Astrocyte of the spinal cord (primary cell): ENCODE data around the gene SSH2.
A peak's percentile ranks its signal among the peaks of the same experiment; 100 is the strongest.

Experiments
- DNase-seq: peaks from one replicate; pipeline ENCODE4 v3.0.0; 2011; ENCODE audit warnings: low read depth, low spot score
- H3K4me3 ChIP-seq: 2 replicates; pipeline ENCODE4 v1.5.1; 2011; ENCODE audit warnings: low read depth, mild to moderate bottlenecking, low read length, moderate library complexity
- in situ Hi-C: cut with HindIII; loops from 2 replicates; pipeline ENCODE4 v1.10.0; 2017; ENCODE audit warnings: low sequenced_read_pairs
- TF ChIP-seq, protein P1 (sequence below): IDR thresholded peaks from 2 replicates; pipeline ENCODE4 v1.5.1; 2012; ENCODE audit warnings: low read depth, mild to moderate bottlenecking, low read length, inconsistent platforms

SSH2 gene

DNA sequence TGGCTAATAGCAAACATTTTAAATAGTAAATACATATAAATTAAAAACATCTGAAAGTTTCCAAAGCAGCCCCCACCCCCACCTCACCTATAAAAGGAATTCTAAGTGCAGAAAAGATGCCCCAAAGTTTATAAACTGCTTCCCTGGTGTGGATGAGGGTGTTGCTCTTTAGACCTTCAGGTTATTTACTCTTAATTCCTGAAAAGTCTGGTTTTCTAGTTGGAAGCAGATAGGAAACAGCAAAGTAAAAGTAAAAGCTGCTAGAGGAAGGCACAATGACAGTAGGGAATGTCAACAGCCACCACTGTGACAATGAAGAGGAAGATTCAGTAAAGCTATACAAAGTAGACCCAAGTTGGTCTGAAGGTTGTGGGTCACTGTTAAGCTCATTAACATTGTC lies 37.8 kb downstream of the SSH2 start:
- DNase-seq = no peak
- in situ Hi-C loops = no loop called here
- TF ChIP-seq, protein P1, sequence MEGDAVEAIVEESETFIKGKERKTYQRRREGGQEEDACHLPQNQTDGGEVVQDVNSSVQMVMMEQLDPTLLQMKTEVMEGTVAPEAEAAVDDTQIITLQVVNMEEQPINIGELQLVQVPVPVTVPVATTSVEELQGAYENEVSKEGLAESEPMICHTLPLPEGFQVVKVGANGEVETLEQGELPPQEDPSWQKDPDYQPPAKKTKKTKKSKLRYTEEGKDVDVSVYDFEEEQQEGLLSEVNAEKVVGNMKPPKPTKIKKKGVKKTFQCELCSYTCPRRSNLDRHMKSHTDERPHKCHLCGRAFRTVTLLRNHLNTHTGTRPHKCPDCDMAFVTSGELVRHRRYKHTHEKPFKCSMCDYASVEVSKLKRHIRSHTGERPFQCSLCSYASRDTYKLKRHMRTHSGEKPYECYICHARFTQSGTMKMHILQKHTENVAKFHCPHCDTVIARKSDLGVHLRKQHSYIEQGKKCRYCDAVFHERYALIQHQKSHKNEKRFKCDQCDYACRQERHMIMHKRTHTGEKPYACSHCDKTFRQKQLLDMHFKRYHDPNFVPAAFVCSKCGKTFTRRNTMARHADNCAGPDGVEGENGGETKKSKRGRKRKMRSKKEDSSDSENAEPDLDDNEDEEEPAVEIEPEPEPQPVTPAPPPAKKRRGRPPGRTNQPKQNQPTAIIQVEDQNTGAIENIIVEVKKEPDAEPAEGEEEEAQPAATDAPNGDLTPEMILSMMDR = no peak
- no peak overlapping the region for H3K4me3 ChIP-seq

DNA sequence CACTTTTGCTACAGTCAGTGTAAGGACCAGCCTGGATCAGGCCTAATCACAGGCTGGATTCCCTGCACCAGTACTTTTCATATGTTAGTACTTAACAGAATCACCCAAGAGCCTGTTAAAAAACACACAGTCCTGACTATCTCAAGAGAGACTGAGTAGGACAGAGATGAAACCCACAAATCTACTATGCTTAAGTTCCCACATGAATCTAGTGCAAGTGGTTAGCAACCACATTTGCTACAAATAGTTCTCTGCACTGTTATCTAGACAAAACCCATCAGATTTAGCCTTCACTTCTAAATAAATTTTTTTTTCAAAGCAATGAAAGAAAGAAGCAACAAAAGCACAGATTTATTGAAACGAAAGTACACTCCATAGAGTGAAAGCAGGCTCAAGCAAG lies 38.9 kb downstream of the SSH2 start:
- in situ Hi-C loops = no loop called here
- DNase-seq = no peak
- H3K4me3 ChIP-seq = no peak overlapping the region
- TF ChIP-seq, protein P1 = no peak

DNA sequence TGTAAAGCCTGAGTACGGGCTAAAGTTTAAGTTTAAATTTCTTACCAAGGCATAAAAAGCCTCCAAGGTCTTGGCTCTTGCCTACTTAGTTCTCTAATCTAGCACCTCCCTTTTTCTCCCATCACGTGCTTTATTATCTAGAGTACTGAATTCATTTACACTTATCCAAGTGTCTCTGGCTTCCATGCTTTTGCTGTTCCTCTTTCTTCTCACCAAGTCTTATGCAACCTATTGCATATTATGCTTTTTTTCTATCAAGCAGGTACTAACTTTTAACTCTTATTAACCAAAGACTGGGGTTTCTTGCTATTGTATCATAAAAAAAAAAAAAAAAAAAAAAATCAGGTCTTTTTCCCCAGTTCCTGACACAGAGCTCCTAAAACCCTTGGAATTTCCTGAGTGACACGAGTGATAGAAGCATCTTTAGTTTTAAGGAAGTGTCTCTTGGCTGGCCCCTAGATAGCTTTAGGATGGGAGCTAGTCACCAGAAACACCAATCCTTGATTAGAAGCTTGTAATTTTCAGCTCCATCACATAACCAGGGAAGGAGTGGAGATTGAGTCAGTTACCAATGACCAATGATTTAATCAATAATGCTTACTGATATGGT lies 44.9 kb downstream of the SSH2 start:
- DNase-seq = no peak
- H3K4me3 ChIP-seq = no peak overlapping the region
- TF ChIP-seq, protein P1 = no peak
- in situ Hi-C loops = no loop called here

DNA sequence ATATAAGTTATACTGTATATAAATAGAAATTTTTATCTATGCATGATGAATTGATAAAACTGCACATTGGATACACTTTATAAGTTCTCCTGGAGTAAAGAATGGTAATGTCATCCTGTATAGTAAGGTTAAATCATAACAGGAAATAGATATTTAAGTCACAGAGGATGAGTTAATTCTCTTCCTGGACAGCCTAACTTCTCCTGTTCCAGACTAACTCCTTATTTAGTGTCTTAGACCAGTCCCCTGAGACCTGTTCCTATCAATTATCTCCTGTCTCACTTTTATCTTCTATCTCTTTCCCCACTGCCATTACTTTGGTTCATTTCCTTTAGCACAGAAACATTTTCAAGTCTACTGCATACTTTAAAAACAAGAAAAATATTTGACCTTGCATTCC lies 46.5 kb downstream of the SSH2 start:
- TF ChIP-seq, protein P1 = no peak
- peak; percentile 12 for DNase-seq
- H3K4me3 ChIP-seq = no peak overlapping the region
- in situ Hi-C loops = no loop called here

DNA sequence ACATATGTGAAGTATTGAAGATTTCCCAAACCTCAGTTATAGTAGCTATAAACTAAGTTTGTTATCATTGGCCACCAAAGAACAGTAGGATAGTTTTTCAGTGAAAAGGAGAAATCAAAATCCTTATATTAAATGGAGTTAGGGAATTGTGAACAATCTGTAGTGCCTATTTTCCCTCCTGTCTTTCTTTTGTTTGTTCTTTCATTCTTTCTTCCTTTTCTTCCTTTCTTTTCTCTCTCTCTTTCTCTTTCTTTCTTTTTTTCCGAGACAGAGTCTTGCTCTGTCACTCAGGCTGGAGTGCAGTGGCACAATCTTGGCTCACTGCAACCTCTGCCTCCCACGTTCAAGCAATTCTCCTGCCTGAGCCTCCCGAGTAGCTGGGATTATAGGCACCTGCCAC lies 48.8 kb downstream of the SSH2 start:
- no peak for DNase-seq
- H3K4me3 ChIP-seq = no peak overlapping the region
- in situ Hi-C loops = no loop called here
- TF ChIP-seq, protein P1 = no peak

DNA sequence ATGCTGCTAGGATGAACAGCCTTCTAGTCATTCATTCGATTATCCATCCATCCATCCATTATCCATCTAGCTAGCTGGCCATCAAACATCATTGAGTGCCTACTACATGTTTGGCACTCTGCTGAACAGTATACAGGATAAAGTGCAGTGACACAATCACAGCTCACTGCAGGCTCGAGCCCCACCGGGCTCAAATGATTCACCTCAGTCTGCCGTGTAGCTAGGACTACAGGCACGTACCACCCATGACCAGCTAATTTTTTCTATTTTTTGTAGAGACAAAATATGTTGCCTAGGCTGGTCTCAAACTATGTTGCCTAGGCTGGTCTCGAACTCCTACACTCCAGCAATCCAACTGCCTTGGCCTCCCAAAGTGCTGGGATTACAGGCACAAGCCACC lies 50.0 kb downstream of the SSH2 start:
- no peak overlapping the region for H3K4me3 ChIP-seq
- no peak for DNase-seq
- in situ Hi-C loops = no loop called here
- TF ChIP-seq, protein P1 = no peak
